ENCODE results near the gene KRTAP5-6. TPM values are rescaled to one million over a fixed set of nuclear protein-coding genes. Genes with fewer than 3 reads are reported as not detected.

KRTAP5-6 gene
- total RNA-seq, 4 donors from 2014 or later = not detected

DNA sequence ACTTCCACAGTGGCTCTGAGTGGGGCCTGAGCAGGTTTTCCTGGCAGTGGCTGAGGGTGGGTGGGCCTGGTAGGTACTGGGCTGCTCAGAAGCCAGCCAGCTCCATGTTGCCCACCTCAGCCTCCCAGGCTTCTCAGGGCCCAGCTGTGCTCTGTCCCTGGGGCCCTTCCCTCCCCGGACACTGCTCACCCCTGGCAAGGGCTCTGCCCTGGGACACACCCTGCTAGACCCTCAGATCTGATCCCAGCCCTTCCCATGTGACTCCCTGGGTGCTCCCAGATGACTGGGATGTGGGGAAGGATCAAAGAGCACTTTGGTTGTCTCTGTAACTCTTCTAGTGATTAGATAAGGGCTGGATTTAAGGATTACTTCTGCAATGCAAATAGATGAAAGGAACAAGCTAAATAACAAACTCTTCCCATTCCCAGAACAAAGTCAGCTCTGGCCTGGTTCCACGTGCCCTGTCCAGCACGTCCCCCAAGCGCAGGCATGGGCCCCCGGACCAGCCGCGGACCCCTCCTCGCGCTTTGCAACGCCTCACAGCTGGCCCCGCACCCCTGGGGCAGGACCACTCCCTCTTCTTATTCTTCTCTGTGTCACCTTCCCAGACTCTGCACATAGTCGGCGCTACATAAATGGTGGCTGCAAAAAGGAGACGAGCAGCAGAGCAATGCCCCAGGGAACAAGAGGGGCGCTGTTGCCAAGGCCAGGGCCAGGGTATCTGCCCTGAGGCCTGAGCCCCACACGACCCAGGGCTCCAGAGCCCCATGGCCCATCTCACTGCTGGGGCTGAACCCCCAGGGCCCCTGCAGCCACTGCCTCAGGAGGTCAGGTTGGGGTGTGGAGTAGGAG lies 5.7 kb upstream of the KRTAP5-6 start:
- ATAC-seq (ENCODE audit: low FRiP score) (no peak), DNase-seq (ENCODE audit: low spot score) (no peak)
- TF ChIP-seq, protein P1, sequence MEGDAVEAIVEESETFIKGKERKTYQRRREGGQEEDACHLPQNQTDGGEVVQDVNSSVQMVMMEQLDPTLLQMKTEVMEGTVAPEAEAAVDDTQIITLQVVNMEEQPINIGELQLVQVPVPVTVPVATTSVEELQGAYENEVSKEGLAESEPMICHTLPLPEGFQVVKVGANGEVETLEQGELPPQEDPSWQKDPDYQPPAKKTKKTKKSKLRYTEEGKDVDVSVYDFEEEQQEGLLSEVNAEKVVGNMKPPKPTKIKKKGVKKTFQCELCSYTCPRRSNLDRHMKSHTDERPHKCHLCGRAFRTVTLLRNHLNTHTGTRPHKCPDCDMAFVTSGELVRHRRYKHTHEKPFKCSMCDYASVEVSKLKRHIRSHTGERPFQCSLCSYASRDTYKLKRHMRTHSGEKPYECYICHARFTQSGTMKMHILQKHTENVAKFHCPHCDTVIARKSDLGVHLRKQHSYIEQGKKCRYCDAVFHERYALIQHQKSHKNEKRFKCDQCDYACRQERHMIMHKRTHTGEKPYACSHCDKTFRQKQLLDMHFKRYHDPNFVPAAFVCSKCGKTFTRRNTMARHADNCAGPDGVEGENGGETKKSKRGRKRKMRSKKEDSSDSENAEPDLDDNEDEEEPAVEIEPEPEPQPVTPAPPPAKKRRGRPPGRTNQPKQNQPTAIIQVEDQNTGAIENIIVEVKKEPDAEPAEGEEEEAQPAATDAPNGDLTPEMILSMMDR (IDR thresholded peaks at IDR 0.05) = no peak

DNA sequence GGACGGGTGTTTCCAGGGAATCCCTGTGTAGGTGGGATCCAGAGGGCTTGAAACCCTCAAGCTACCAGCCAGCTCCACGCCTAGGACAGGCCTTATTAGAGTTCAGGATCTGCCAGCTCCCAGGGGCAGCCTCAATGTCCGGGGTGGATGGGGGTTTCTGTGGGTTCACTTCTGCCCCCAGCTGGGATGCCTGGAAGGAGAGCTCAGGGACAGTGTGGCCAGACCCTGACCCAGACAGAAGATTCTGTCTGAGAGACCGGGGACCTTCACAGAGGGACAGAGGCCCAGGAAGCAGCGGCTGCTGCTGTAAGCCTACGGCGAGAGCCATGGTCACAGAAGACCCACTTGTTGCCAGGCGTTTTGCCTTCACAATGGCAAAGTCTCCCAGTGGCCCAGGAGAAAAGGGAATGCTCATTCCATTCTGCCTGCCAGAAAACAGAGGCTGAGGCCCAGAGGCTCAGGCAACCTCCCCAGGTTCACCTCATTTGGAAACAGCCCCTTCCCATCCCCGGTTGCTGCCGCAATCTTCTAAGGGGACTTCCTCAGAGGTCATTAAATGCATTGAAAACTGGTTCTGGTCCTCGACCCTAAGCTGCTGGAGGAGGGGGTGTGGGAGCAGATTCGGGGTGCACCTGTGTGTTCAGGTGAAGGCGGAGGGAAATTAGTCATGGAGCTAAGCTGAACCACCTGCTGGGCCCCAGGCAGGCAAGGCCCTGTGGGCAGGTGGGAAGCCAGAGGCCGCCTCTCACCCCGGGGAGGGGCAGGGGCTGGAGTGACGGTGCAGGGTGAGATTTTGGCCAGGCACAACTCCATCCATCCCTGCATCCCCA lies 4.9 kb upstream of the KRTAP5-6 start:
- ATAC-seq (ENCODE audit: low FRiP score) (no peak), DNase-seq (ENCODE audit: low spot score) (no peak)
- TF ChIP-seq, protein P1 (IDR thresholded peaks at IDR 0.05) = no peak

DNA sequence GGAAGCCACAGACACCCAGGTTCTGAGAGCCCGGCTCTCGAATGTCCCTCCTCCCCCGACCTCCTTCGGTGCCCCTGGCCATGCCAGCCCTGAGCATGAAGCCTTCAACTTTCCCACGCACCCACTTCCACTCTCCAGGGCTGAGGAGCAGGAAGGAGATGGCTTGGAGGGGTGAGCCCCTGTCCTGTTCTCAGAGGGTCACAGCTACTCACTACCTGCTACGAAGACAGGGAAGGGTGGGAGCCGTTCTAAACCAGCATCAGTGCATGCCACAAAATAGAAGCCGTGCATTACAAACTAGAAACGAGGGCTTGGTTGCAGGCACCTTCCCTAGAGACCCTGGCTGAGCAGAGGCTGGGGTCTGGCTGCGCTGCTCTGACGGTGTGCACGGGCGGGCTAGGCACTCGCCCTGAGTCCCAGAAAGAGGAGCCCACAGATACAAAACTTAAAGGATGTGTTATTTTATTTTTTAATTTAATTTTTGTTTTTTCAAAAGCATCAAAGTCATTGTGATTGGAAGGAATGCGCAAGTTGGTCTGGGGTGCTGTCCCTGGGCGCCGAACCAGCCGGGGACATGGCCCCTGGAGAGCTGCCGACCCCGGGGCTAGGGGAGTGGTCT lies 4.2 kb upstream of the KRTAP5-6 start:
- DNase-seq (ENCODE audit: low spot score) (no peak), ATAC-seq (ENCODE audit: low FRiP score) (no peak)
- TF ChIP-seq, protein P1 (IDR thresholded peaks at IDR 0.05) = no peak

DNA sequence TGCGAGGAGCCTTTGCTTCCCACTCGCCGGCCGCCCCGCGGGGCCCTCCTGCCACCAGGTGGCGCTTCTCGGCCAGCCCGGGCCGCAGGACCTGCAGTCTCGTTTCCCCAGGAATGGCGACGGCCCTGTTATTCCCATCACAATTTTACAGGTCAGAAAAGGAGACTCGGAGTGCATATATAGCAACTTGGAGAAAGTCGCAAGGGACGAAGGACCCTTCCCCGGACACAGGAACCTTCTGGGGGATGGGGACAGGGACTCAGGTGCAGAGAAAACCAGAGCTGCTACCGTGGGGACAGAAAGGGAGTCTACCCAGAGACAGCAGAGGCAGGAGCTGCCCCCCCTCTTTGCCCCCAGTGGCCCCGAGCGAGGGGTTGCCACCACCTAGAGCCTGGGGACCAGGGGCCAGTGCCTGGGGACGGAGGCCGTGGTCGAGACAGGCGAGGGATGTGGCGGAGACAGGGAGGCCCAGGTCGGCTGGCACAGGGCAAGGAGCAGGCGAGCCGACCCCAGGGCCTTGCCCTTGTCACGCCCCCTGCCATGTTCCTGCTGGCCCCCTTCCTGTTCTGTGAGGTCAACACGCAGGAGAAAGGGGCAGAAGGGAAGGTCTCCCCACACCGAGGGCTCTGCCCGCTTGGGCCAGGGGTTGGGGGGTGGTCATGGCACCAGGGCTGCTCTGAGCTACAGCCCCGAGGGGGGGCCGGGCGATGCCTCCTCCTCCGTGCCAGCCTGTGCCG lies 3.5 kb upstream of the KRTAP5-6 start:
- TF ChIP-seq, protein P1 (IDR thresholded peaks at IDR 0.05) = peak in 2 of 3 donors; percentile 55 to 90
- ATAC-seq (ENCODE audit: low FRiP score) = no peak
- DNase-seq (ENCODE audit: low spot score) = peak; percentile 74

DNA sequence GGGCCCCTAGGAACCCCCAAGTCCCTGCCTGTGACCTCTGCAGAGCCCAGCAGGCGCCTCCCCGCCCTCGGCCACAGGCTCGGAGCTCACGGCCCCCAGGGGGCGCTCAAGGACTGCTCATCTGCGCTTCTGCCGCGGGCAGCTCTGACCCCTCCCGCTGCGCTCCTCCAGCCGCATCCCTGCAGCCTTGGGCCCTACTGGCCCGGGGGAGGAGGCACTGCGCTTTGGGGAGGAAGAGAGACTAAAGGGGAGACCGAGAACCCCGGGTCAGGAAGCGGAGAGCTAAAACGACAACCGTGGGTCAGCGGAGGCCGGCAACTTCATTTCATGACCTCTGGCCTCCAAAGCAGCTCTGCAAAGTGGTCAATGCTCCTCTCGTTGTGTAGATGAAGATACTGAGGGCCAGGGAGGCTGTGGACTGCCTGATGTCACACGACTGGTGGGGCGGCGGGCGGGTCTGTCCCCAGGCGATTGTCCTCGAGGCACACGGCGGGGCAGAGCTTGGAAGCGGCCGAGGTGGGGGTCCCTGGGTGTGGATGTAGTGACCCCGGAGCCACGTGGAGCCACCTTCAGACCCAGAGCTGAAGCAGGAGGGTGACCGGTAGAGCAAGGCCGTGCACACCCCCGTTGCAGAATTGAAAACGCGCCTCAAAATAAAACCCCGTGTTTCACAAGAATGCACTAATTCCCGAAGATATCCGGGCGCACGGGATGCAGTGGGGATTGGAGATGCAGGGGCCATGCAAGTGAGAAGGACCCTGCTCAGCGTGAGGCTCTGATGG lies 2.7 kb upstream of the KRTAP5-6 start:
- ATAC-seq (ENCODE audit: low FRiP score) = peak; percentile 77
- TF ChIP-seq, protein P1 (IDR thresholded peaks at IDR 0.05) = peak in 1 of 3 donors; percentile 90
- DNase-seq (ENCODE audit: low spot score) = peak; percentile 63

All from omental fat pad (tissue), 4 donors.